Bronchial epithelial cell (primary cell): ENCODE data around the gene MYO3B. TPM values are rescaled to one million over a fixed set of nuclear protein-coding genes. Genes with fewer than 3 reads are reported as not detected.

Experiments
- DNase-seq: peaks from one replicate; pipeline ENCODE4 v3.0.0-alpha.2; 2010; ENCODE audit warnings: low read depth
- FAIRE-seq: peaks from 2 replicates; lab custom pipeline; 2011; peaks lifted over from hg19 to GRCh38; lab: Jason Lieb, UNC
- H3K27me3 ChIP-seq: 2 replicates; pipeline ENCODE4 v1.5.1; 2011; ENCODE audit warnings: low read length; ENCODE audit not compliant: control insufficient read depth, insufficient read depth
- H3K36me3 ChIP-seq: 2 replicates; pipeline ENCODE4 v1.5.1; 2011; ENCODE audit warnings: low read length; ENCODE audit not compliant: control insufficient read depth, insufficient read depth
- H3K4me3 ChIP-seq: 2 replicates; pipeline ENCODE4 v1.5.1; 2011; ENCODE audit warnings: mild to moderate bottlenecking, low read depth, low read length, control low read depth
- CTCF ChIP-seq: IDR thresholded peaks from 2 replicates; pipeline ENCODE4 v1.5.1; 2011; ENCODE audit warnings: mild to moderate bottlenecking, moderate library complexity, low read length, control low read depth, inconsistent platforms; ENCODE audit not compliant: insufficient read depth, severe bottlenecking
- total RNA-seq: library from RNA; depleted of rRNA; stranded (reverse); fragments of >200 nt; gene quantifications from 2 replicates; pipeline ENCODE4 v1.2.1, GENCODE V29; 2014

Gene MYO3B
- total RNA-seq, 1 donor from 2014 or later = under 0.01 TPM

GRCh38 chr2:170360546-170361089 lies 182.7 kb downstream of the MYO3B start:
- Histone ChIP-seq H3K36me3 (no peaks in the 10 kb centered on the region), H3K4me3 (no peak overlapping the region), H3K27me3 (peaks cover 3% of the 10 kb centered on the region)
- FAIRE-seq (no peak), DNase-seq (no peak)
- no peak for TF ChIP-seq CTCF

GRCh38 chr2:170361090-170361936 lies 183.4 kb downstream of the MYO3B start:
- no peak for FAIRE-seq
- peaks cover 3% of the 10 kb centered on the region for H3K27me3 ChIP-seq
- peak; percentile 66 for DNase-seq
- H3K36me3 ChIP-seq = no peaks in the 10 kb centered on the region
- H3K4me3 ChIP-seq = no peak overlapping the region
- TF ChIP-seq CTCF = peak; percentile 76

GRCh38 chr2:170362313-170362870 lies 184.4 kb downstream of the MYO3B start:
- H3K27me3 ChIP-seq = peaks cover 3% of the 10 kb centered on the region

GRCh38 chr2:170362871-170363631 lies 185.1 kb downstream of the MYO3B start:
- Histone ChIP-seq H3K27me3 (peaks cover 3% of the 10 kb centered on the region), H3K36me3 (no peaks in the 10 kb centered on the region), H3K4me3 (no peak overlapping the region)
- TF ChIP-seq CTCF = no peak
- DNase-seq (no peak), FAIRE-seq (no peak)

More at GRCh38 chr2:170362313-170362870, 184.4 kb downstream of the MYO3B start:
- no peak for DNase-seq
- H3K4me3 ChIP-seq = no peak overlapping the region
- H3K36me3 ChIP-seq = no peaks in the 10 kb centered on the region
- FAIRE-seq = no peak
- TF ChIP-seq CTCF = no peak

- peaks cover 3% of the 10 kb centered on the region for H3K27me3 ChIP-seq
- FAIRE-seq (no peak), DNase-seq (no peak)
- H3K36me3 ChIP-seq = no peaks in the 10 kb centered on the region
- TF ChIP-seq CTCF = no peak
- no peak overlapping the region for H3K4me3 ChIP-seq
These were observed 187.1 kb downstream of the MYO3B start for GRCh38 chr2:170365003-170365402.
